ENCODE data around the gene NAV1. TPM values are rescaled to one million over a fixed set of nuclear protein-coding genes. Genes with fewer than 3 reads are reported as not detected.
"Not testable (repeated sequence)": the region's sequence is repeated elsewhere in the genome, so short reads cannot be mapped to it uniquely, and the experiment has no call there.

The NAV1 gene
- 10 to 100 TPM; 18.1 to 25.5 (median 21.0) TPM for total RNA-seq

GRCh38 chr1:201538612-201539551 lies at the start of gene NAV1:
NAV1 (plus strand) TSS chr1:201539127; CDS start chr1:201622885, 83,758 bp downstream.
- Histone ChIP-seq H3K36me3 (no peaks in the 10 kb centered on the region), H3K27ac (peak within 1 kb of the TSS; percentile 77 to 96 (median 85)), H3K4me3 (peak within 1 kb of the TSS; percentile 49 to 91 (median 61)), H3K27me3 (peaks cover 0 to 56% (median 6%) of the 10 kb centered on the region in 4 donors), H3K4me1 (peaks cover 35 to 88% (median 68%) of the 10 kb centered on the region in 3 donors), H3K9me3 (no peaks in the 10 kb centered on the region)
- TF ChIP-seq CTCF (IDR thresholded peaks at IDR 0.05) (no peak), POLR2A (IDR thresholded peaks at IDR 0.05) (peak in 2 of 4 donors; percentile 67 to 77)
- intact Hi-C loops (cut with DNase I): no loop called here
- WGBS, 2 donors: 0 to 1% methylated on average over 4 to 18 of the region's 93 CpGs
- no peak for DNase-seq

DNA sequence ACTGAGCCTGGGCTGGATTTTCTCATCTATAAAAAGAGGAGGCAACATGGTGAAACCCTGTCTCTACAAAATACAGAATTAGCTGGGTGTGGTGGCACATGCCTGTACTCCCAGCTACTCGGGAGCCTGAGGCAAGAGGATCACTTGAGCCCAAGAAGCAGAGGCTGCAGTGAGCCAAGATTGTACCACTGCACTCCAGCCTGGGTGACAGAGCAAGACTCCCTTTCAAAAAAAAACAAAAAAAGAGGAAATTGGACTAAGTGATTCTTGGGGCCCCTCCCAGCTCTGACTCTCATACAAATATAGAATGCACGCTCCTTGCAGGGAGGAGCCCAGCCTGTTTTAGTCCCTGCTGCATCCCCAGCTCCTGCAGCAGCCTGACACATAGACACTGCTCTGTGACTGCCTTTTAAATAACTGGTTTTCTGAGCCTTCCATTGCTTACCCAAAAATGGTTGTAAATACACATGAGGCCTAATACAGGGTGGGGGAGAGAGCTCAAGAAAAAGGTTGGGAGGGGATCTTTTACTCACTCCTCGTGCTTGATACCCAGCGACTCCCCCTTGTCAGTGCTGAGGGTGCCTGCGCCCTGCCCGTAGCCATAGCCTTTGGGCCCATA lies 49.2 kb upstream of the NAV1 start:
- TF ChIP-seq POLR2A (IDR thresholded peaks at IDR 0.05) (no peak), CTCF (IDR thresholded peaks at IDR 0.05) (no peak)
- no peaks in the 10 kb centered on the region for H3K9me3 ChIP-seq
- DNase-seq: no peak
- H3K4me1 ChIP-seq: peaks cover 43 to 97% (median 62%) of the 10 kb centered on the region in 3 donors
- H3K27ac ChIP-seq: peak overlapping the region; percentile 54 to 93 (median 86)
- WGBS, 2 donors: 56 to 59% methylated on average over 5 to 6 of the region's 6 CpGs
- no peak overlapping the region for H3K4me3 ChIP-seq
- no peaks in the 10 kb centered on the region for H3K27me3 ChIP-seq
- H3K36me3 ChIP-seq: peaks cover 0 to 84% (median 38%) of the 10 kb centered on the region in 3 donors
- intact Hi-C loops (cut with DNase I): no loop called here

- no peak overlapping the region for H3K4me3 ChIP-seq
- intact Hi-C loops (cut with DNase I): no loop called here
- 22 to 43% methylated on average over 3 of the region's 3 CpGs for WGBS, 2 donors
- H3K27ac ChIP-seq: peak overlapping the region; percentile 3 to 93 (median 86)
- H3K4me1 ChIP-seq: peaks cover 45 to 100% (median 70%) of the 10 kb centered on the region in 3 donors
- peaks cover 0 to 84% (median 30%) of the 10 kb centered on the region in 3 donors for H3K36me3 ChIP-seq
- TF ChIP-seq POLR2A (IDR thresholded peaks at IDR 0.05): no peak
- no peak for TF ChIP-seq CTCF (IDR thresholded peaks at IDR 0.05)
- no peaks in the 10 kb centered on the region for H3K9me3 ChIP-seq
- no peak for DNase-seq
- H3K27me3 ChIP-seq: no peaks in the 10 kb centered on the region
Measured at GRCh38 chr1:201490708-201491131, 48.2 kb upstream of the NAV1 start.

GRCh38 chr1:201491896-201492511 lies 46.9 kb upstream of the NAV1 start:
- H3K27ac ChIP-seq: peak overlapping the region; percentile 58 to 93 (median 86)
- 57 to 84% methylated on average over 1 to 3 of the region's 3 CpGs for WGBS, 2 donors
- TF ChIP-seq POLR2A (IDR thresholded peaks at IDR 0.05) (no peak), CTCF (IDR thresholded peaks at IDR 0.05) (no peak)
- DNase-seq: no peak
- H3K27me3 ChIP-seq: no peaks in the 10 kb centered on the region
- intact Hi-C loops (cut with DNase I): no loop called here
- no peaks in the 10 kb centered on the region for H3K9me3 ChIP-seq
- H3K4me3 ChIP-seq: no peak overlapping the region
- peaks cover 0 to 73% (median 29%) of the 10 kb centered on the region in 3 donors for H3K36me3 ChIP-seq
- H3K4me1 ChIP-seq: peaks cover 54 to 100% (median 77%) of the 10 kb centered on the region in 3 donors

GRCh38 chr1:201493026-201493656 lies 45.8 kb upstream of the NAV1 start:
- H3K27me3 ChIP-seq; H3K4me3 ChIP-seq; intact Hi-C loops (cut with DNase I); DNase-seq; H3K9me3 ChIP-seq: not testable (repeated sequence)
- Histone ChIP-seq H3K27ac (peak overlapping the region; percentile 58 to 93 (median 88)), H3K36me3 (peaks cover 0 to 70% (median 21%) of the 10 kb centered on the region in 3 donors), H3K4me1 (peaks cover 54 to 100% (median 85%) of the 10 kb centered on the region in 3 donors)
- WGBS, 2 donors: 79 to 93% methylated on average over 3 of the region's 3 CpGs

All from esophagus squamous epithelium (tissue), 5 donors.